IPS-NIHi7 (cell line): ENCODE measurements around the gene CDH5.

Experiments
- DNase-seq: peaks from one replicate; pipeline ENCODE4 v3.0.0; 2012; ENCODE audit warnings: mixed read lengths; ENCODE audit errors: extremely low spot score

Gene CDH5

DNA sequence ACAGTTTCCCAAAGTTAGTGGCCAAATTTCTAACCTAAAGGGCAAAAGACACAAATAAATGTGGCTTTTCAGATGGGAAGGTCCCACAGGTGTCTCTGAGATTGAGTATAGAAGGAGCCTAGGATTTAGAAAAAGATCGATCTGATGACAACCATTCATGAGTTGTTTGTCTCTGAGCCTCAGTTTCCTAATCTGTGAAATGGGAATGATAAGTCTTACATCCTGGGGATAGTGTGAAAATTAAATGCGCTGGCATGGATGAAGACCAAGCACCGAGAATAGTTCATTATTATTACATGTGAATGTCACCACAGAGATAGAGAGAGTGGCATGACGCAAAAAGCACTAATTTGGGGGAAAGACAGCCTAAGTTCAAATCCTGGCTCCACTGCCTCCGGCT is 7.2 kb downstream of the CDH5 start:
- DNase-seq = no peak

DNA sequence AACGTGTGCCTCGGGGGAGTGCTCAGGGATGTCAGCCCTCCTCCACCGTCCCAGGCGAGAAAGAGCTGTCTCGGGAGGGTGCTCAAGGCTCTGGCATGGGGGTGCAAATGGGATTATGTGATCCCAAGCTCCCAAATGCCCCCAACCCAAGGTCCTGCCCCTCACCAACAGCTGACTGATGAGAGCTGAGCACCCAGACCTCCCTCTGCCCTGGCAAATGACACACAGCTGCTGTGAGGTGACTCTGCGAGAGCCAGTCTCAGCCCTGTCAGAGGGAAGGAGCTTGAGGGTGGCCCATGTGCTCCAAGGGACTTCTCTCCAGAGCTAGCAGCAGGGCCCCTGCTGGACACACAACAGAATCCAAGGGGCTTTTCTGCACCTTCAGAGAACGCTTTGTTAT is 7.7 kb downstream of the CDH5 start:
- DNase-seq = no peak

DNA sequence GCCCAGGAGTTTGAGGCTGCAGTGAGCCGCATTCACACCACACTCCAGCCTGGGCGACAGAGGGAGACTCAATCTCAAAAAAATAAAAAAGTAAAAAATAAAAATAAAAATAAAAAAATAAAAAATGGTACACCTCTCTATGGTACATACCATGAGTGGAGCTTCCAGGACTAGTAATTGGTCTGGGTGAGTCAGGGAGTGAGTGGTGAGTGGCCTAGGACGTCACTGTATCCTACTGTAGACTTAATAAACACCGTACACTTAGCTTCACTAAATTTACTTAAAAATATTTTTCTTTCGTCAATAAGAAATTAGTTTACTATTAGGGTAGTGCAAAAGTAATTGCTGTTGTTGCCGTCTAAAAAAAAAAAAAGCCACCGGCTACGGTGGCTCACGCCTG is 9.0 kb downstream of the CDH5 start:
- DNase-seq = no peak

DNA sequence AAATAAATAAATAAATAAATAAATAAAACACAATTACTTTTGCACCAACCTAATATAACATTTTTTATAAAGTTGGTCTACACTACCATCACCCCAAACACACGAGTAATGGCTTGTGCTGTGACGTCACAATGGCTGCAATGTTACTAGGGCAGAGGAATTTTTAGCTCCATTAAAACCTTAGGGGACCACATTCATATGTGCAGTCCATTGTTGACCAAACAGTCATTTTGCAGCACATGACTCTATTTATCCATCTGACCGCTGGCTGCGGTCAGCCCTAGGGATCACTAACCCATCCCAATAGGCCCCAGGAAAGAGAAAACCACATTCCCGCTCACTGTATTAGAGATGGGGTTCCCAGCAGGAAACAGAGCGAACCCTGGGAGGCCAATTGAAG is 9.6 kb downstream of the CDH5 start:
- DNase-seq = no peak

DNA sequence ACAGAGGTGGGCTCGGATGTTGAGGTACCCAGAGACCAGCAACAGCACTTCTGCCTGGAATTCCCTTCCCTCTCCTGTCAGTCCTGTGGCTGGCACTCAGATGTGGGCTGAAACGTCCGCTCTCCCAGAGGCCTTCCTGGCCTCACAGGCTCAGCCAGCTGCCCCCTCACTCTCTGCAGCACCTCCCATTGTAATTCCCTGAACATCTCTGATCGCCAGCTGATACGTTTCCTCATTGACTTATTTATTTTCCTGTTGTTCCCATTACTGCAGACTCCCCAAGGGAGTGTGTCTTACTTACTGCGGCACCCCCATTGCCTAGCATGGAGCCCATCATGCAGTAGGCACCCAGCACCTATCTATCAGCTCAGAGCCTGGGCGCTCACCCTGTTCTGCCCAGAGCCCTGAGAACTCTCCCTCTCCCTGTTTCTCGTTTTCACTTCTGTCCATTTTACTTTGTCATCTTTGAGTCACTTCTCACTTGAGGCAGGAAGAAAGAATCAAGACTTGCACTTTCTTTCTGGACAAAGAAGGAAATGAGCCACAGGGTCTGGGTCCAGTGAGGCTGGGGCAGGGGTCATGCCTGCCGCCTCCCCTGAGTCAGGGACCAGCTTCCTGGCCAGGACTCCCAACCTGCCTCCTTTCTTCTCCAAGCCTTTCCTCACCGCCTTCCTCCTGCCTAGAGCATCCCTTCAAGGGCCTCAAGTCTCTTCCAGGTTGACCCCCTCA is 10.2 kb downstream of the CDH5 start:
- no peak for DNase-seq

DNA sequence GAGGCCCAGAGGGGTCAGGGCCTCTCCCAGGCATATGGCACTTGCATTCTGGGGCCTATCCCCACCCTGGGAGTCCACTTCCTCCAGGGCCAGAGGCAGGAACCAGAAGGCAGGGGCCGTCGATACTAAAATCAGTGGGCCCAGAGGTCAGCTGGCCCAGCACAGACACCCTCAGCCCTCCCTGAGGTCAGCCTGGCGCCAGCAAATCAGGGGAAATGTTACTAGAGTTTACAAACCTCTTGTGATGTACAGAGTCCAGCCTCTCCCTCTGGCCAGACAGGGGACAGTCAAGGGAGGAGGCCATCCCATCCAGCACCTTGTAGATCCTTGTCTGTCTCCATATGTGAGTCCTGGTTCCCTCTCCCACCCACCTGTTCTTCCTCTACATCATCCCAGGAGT is 10.8 kb downstream of the CDH5 start:
- no peak for DNase-seq

DNA sequence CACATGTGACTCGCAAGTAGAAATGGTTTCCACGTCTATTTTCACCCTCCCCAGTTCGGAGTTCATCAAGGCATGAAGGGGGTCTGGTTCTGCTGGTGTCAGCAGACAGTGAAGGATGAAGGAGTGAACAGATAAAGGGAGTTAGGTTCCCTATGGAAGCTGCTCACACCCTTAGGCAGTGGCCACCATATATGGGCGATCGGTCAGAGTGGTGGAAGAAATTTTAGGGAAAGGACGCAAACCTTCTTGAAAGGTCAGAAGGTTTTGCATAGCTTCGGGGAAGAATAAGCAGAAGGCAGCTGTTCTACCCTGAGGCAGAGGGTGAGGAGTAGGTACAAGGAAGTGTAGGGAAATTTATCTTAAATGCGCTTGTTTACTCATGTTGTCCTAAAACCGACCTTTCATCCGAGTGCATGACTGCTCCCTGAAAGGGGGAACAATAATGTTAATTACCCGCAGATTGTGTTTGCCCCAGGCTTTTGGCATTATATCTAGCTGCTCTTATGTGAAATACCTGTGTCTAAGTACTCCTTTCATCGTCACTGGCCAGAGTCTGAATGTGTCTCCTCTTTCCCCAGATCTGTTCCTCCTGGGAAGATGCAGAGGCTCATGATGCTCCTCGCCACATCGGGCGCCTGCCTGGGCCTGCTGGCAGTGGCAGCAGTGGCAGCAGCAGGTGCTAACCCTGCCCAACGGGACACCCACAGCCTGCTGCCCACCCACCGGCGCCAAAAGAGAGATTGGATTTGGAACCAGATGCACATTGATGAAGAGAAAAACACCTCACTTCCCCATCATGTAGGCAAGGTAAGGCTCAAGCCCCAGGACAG is 12.5 kb downstream of the CDH5 start:
- DNase-seq = no peak

DNA sequence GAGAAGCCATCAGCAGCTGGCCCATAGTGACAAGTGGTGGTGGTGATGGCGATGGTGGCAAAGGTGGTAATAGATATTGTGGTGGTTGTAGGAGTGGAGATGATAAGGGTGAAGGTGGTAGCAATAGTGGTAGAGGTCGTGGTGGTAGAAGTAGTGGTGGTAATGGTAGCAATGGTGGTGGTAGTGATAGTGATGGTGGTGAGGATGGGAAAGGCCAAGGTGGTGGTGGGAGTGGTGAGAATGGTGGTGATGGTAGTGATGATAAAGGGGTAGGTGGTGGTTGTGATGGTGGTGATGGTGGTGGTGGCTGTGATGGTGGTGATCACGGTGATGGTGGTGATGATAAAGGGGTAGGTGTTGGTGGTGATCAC is 13.1 kb downstream of the CDH5 start:
- DNase-seq = no peak

DNA sequence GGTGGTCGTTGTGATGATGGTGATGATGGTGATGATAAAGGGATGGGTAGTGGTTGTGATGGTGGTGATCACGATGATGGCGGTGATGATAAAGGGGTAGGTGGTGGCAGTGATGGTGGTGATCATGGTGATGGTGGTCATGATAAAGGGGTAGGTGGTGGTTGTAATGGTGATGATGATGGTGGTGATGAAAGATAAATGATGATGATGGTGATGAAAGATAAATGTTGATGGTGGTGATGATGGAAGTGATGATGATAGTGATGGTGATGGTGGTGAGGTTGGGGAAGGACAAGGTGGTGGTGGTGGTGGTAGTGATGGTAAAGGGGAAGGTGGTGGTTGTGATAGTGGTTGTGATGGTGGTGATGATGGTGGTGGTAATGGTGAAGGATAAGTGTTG is 13.9 kb downstream of the CDH5 start:
- DNase-seq = no peak

DNA sequence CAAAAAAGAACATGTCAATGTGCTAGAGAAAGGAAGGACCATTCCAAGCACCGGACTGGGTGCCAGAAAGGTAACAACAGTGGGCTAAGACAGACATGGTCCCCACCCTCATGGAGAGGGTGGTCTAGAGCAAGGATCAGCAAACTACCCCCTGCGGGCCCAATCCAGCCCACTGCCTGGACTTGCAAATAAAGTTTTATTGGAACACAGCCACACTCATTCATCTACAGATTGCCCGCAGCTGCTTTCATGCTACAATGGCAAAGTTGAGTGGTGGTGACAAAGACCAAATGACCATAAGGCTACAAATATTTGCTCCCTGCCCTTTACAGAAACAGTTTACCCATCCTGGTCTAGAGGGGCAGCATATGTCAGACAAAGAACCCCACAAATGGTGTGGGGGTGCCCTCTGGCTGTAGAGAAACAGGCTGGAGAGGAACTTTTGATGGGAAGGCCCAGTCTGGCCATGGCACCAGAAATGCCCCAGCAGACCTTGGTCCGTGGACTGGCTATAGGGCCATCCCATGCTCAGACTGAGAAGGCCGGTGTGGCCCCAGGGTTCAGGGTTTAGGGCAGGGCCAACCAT is 15.2 kb downstream of the CDH5 start:
- no peak for DNase-seq

DNA sequence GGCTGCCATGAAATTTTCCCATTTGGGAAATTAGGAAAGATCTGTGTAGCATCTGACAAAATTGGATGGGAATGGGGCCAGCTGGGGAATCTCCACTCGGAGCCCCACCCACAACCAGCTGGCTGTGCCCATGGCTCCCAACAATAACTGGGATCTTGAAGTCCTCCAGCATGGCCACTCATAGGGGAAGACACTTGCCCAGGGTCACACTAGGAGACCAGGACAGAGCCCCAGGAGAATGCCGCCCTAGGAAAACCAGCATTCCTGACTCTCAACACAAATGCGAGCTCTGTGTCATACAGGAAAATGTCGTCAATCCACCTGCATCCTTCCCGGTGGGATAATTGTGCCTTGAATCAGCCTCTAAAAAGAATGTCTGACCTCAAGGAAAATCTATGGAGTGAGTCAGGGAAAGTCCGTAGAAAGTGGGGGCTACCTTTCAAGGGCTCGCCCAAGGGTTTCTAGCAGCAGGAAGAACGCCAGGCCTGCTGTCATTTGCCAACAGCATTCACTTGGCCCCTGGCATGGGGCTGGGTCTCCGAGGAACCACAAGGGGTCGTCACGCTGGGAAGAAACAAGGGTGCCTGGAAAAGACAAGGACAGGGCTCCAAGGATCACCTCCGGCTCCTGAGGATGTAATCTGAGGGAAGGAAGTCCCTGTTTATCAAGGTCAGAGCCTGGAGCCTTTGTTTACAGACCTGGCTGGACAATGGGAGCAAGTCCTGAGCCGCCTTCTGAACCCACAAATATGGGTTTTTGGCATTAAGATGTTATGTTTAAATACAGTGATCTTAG is 15.9 kb downstream of the CDH5 start:
- peak; percentile 44 for DNase-seq

DNA sequence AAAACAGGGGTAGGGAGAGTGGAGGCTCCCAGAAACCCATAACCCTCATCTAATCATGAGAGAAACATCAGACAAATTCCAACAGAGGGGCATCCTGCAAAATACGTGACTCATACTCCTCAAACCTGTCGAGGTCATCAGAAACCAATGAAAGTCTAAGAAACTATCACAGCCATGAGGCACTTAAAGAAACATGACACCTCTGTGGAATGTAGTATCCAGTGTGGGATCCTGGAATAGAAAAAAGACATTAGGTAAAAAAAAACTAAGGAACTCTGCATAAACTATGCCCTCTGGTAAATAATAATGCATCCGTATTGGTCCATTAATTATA is 16.4 kb downstream of the CDH5 start:
- peak; percentile 64 for DNase-seq

DNA sequence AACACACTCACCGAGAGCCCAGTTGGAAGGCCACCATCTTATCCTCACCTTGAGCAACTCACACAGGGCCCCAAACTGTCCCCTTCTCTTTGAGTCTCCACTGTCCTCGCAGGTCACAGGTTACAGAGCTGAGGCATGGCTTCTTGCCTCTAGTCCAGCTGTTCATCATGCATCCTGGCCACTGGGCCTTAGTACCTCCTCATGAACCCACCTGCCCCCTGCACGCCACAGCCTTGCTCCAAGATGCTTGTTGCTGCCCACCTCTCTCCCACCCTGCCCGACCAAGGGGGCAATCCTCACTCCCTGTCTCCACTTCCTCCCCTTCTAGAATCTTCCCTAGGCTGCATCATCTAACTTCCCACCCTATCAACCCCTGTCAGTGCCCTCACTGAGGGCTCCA is 17.1 kb downstream of the CDH5 start:
- no peak for DNase-seq

DNA sequence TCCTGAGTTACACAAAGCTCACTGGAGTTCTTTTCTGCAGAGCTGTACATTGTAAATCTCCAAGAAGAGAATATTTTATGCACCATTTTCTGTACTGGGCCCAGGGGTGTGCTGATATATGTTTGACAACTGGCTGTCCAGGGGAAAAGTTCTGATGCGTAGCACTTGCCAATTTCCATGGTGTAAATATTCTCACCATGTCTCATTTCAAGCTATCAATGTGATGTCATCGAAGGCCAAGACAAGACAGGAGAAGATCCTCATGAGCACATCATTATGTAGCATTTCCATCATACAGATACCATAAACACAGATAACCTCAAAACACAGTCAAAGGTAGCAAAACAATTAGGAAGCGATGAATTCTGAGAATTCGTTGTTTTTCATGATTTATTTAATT is 18.9 kb downstream of the CDH5 start:
- no peak for DNase-seq

DNA sequence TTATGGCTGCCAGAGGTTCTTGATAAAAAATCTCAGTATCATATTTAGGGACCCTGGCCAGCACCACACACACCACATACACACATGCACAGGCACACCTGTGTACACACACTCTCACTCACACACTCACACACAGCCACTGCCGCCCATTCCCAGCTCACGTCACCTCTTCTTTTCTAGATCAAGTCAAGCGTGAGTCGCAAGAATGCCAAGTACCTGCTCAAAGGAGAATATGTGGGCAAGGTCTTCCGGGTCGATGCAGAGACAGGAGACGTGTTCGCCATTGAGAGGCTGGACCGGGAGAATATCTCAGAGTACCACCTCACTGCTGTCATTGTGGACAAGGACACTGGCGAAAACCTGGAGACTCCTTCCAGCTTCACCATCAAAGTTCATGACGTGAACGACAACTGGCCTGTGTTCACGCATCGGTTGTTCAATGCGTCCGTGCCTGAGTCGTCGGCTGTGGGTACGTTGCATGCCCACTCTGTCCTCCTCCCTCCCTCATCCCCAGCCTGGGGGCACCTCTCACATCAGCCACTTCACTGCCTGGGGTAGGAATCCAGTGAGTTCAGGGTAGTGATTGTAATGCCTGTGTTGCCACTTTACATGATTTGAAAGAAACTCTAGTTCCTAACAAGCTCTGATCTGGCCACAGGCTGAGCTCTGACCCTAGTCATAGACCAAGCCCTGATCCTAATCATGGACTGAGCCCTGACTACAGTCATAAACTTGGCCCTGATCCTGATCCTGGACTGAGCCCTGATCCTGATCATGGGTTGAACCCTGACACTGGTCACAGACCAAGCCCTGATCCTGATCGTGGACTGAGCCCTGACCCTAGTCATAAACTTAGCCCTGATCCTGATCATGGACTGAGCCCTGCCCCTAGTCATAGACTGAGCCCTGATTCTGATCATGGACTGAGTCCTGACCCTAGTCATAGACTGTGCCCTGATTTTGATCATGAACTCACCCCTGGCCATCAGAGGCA is 20.4 kb downstream of the CDH5 start:
- no peak for DNase-seq

DNA sequence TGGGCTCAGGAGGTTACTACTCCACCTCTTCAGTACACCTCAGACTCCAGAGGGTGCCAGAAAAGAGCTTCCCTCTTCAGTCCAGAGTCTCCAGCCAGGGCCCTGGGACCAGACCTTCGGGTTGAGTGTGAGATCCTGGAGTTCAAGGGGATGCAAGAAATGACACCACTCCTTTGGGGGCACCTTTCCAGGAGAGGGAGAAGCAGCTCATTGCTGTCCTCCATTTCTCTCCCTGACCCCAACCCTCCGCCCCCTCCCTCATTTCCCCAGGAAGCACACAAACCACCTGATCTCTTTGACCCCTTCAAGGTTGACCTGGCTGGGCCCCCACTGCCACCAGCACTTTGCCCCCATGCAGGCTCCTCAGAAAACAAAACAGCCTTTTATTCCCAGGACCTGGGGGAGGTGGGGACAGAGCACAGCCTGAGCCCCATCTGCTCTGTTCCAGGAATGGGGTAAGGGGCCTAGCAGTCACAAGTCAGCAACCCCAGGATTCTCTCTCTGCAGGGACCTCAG is 21.4 kb downstream of the CDH5 start:
- DNase-seq = no peak

DNA sequence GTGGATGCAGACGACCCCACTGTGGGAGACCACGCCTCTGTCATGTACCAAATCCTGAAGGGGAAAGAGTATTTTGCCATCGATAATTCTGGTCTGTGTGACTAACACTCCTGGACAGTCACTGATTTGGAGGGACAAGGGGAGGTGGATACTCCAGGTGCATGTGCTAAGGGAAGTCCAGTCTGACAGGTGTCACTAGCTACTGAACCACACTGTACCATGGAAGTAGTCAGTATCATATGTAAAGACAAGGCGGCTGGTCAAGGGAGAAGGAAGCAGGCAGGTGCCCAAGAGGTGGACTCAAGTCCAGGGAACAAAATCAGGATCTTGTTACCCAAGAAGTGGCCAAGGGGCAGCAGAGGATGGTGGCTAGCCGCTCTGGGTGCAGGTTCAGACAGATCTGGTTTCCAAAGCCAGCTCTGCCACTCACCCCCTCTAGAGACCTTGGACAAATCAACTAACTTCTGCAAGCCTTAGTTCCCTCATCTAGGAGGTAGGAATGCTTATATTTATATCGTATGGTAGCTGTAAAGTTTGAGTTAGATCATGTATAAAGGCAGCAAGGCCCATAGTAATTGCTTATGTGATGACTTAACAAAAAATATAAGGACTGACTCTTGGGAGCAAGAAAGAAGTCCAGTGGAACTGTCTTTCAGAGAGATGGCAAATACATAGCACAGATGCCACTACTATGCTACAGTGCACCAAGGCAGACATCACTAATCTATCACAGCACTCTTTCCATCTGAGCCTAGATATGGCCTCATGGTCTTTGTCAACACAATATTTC is 22.1 kb downstream of the CDH5 start:
- DNase-seq = no peak

DNA sequence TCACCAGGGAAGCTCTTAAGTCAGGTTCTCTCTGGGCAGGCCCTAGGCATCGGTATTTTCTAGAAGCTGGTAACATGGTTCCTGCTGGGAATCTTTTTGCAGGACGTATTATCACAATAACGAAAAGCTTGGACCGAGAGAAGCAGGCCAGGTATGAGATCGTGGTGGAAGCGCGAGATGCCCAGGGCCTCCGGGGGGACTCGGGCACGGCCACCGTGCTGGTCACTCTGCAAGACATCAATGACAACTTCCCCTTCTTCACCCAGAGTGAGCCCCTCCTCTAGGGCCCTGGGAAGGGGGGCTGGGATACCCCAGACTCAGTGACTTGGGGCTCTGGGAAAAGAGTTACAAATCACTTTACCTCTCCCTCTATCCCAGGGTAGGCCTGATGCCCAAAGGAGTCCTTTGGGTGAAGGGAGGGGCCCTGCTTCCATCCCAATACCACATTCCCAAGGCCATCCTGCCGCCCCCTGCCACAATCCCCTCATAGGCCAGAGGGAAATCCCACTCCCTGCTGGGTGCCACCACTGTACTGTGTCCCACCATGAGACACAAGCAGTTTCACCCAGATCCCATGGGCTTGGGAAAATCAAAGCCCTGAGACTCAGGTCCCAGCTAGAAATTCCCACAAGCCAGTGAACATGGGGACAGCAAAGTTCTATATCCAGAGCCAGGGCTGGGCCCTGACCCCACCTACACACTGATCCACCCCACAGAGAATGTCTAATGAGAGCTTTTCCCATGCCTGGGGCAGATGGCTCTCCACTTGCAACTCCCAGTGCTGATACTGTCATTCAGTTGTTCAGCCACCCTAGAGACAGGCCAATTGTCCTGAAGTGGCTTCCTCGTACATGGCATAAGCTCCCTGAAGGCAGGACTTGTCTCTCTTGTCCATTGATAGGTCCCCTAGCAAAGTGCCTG is 23.0 kb downstream of the CDH5 start:
- DNase-seq = no peak
